Peyer's patch (tissue), 4 donors: ENCODE measurements around the gene SCAMP2.

Experiments
- POLR2A ChIP-seq, 2 donors: fragments of 450-650 bp; IDR thresholded peaks; one replicate each; pipeline ENCODE4 v1.5.1; 2017; ENCODE audit warnings: antibody characterized with exemption in 2 of 2, mild to moderate bottlenecking in 2 of 2, moderate library complexity in 2 of 2
- TF ChIP-seq, protein P1 (sequence below), 6 experiments: fragments of 450-650 bp in 4 of 6; fragments of 200-600 bp in 2 of 6; sonication (generic) in 1 of 6; IDR thresholded peaks; one replicate each; pipeline ENCODE4 v1.5.1; 2017 to 2019; ENCODE audit warnings: antibody characterized with exemption in 6 of 6, mild to moderate bottlenecking in 3 of 6, moderate library complexity in 1 of 6

GRCh38 chr15:74882528-74882927, 9.4 kb upstream of the SCAMP2 start:
- TF ChIP-seq, protein P1, sequence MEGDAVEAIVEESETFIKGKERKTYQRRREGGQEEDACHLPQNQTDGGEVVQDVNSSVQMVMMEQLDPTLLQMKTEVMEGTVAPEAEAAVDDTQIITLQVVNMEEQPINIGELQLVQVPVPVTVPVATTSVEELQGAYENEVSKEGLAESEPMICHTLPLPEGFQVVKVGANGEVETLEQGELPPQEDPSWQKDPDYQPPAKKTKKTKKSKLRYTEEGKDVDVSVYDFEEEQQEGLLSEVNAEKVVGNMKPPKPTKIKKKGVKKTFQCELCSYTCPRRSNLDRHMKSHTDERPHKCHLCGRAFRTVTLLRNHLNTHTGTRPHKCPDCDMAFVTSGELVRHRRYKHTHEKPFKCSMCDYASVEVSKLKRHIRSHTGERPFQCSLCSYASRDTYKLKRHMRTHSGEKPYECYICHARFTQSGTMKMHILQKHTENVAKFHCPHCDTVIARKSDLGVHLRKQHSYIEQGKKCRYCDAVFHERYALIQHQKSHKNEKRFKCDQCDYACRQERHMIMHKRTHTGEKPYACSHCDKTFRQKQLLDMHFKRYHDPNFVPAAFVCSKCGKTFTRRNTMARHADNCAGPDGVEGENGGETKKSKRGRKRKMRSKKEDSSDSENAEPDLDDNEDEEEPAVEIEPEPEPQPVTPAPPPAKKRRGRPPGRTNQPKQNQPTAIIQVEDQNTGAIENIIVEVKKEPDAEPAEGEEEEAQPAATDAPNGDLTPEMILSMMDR (IDR thresholded peaks at IDR 0.05), result no peak
- no peak for TF ChIP-seq POLR2A (IDR thresholded peaks at IDR 0.05)
